Activated naive CD8-positive, alpha-beta T cell treated with anti-CD3 and anti-CD28 coated beads for 36 hours (primary cell): ENCODE measurements around the gene C9orf85. TPM values are rescaled to one million over a fixed set of nuclear protein-coding genes. Genes with fewer than 3 reads are reported as not detected.

ENCODE experiments used
- DNase-seq: peaks from one replicate; pipeline ENCODE4 v3.0.0; 2021
- H3K27ac Mint-ChIP-seq: one replicate; pipeline ENCODE4 v1.8.0; 2022; ENCODE audit warnings: mild to moderate bottlenecking, moderate library complexity, mixed read lengths
- H3K27me3 Mint-ChIP-seq: one replicate; pipeline ENCODE4 v1.8.0; 2022; ENCODE audit warnings: mild to moderate bottlenecking, mixed read lengths
- H3K36me3 Mint-ChIP-seq: one replicate; pipeline ENCODE4 v1.8.0; 2021; ENCODE audit warnings: mild to moderate bottlenecking, mixed read lengths
- H3K4me1 Mint-ChIP-seq: one replicate; pipeline ENCODE4 v1.8.0; 2021; ENCODE audit warnings: mixed read lengths
- H3K4me3 Mint-ChIP-seq: one replicate; pipeline ENCODE4 v1.8.0; 2022; ENCODE audit warnings: mild to moderate bottlenecking, moderate library complexity, mixed read lengths
- H3K9me3 Mint-ChIP-seq: one replicate; pipeline ENCODE4 v1.8.0; 2022; ENCODE audit warnings: mixed read lengths
- total RNA-seq, 2 experiments: library from RNA; stranded (reverse); gene quantifications; one replicate each; pipeline ENCODE4 v1.2.3, GENCODE V29; 2021

Gene C9orf85
- total RNA-seq, 2 experiments from 2014 or later, result 13.1 to 13.2 TPM

DNA sequence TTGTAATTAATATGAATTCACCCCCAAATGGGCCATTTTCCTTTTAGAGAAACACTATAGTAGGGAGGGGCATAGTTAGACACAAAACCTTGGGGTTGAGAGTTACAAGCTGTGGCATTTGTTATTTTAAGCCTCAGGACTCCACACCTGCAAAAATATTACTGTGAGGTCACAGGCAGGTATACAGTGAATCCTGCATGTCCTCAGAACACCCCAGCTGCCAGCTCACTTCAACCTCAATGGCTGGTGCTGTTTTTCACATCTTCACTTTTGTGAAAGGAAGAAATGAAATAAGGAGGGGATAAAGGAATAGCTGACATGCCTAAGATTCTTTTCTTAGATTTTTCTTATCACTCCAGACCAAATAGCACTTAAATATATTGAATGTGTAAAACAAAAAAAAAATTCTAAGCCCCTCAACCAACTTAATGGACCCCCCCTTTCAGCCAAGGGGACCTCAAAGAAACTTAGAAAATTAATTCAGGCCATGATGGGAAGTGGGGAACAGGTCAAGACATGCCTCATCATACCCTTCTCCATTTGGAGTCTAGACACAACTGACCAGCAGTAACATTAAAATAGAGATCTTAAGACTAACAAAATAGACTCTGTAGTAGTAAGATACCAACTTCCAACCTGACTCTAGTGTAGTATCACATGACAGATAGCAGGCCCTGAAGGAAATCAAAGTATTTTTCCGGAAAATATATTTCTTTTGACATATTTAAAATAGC is 9.2 kb downstream of the C9orf85 start:
- H3K9me3 Mint-ChIP-seq, result no peaks in the 10 kb centered on the region
- no peak overlapping the region for H3K4me3 Mint-ChIP-seq
- no peaks in the 10 kb centered on the region for H3K27me3 Mint-ChIP-seq
- H3K36me3 Mint-ChIP-seq, result peaks cover 20% of the 10 kb centered on the region
- no peak for DNase-seq
- no peak overlapping the region for H3K27ac Mint-ChIP-seq
- H3K4me1 Mint-ChIP-seq, result peaks cover 32% of the 10 kb centered on the region

DNA sequence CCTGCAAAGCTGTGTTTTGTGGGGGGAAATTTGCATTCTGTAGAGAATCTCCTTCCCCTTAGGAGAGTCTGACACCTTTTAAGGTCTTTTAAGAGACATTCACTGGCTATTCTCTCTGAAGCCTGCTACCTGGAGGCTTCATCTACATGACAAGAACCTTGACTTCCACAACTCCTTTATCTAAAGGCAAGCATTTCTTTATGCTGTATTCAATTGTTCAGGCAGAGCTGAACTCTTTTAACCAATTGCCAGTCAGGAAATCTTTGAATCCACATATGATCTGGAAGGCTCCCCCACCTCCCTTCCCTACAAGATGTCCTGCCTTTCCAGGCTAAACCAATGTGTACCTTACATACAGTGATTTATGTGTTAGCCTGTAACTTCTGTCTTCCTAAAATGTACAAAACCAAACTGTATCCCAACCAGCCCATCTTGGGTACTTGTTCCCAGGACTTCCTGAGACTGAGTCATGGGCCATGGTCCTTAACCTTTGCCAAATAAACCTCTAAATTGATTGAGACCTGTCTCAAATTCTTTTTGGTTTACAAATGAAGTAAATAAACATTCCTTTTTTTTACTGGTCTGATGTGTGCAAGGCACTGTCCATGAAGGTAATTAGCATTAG is 9.9 kb downstream of the C9orf85 start:
- no peaks in the 10 kb centered on the region for H3K27me3 Mint-ChIP-seq
- no peak overlapping the region for H3K4me3 Mint-ChIP-seq
- no peak overlapping the region for H3K27ac Mint-ChIP-seq
- no peak for DNase-seq
- peaks cover 20% of the 10 kb centered on the region for H3K36me3 Mint-ChIP-seq
- peaks cover 27% of the 10 kb centered on the region for H3K4me1 Mint-ChIP-seq
- H3K9me3 Mint-ChIP-seq, result no peaks in the 10 kb centered on the region

DNA sequence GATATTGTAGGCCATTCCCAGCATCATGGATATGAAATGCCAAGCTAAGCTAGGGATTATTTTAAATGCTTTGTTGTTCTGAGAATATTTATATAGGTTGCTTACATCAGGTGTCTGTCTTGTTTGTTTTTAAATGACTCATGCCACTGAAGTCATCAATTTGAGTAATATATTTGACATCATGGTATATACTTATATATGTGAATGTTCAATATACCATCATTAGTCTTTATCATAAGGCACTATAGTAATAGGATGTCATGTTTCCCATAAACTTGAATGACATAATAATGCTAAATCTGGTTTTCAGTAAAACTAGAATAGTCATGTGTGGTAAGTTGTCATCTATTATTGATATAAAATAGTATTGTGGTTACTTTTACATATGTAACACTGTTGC is 13.1 kb downstream of the C9orf85 start:
- DNase-seq, result no peak
- Mint-ChIP-seq H3K27ac (no peak overlapping the region), H3K27me3 (no peaks in the 10 kb centered on the region), H3K36me3 (peaks cover 12% of the 10 kb centered on the region), H3K9me3 (no peaks in the 10 kb centered on the region), H3K4me1 (peaks cover 13% of the 10 kb centered on the region), H3K4me3 (no peak overlapping the region)

DNA sequence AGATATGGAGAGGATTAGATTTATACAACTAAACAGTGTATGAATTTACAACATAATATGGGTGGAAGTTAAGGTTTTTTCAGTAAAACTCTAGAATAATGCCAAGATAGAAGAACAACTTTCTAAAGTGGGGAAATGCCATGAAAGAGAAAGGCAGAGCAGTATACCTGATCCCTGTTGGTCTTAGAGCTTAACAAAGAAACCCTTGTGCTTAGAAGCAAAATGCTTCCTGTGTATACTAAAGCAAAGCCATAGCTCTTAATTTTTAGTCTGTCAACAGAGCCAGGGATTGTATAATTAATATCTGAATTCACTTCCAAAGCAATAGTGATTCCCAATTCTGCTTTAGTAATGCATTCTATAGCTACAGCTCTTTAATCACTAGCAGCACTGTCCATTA is 14.4 kb downstream of the C9orf85 start:
- Mint-ChIP-seq H3K4me3 (no peak overlapping the region), H3K4me1 (peaks cover 9% of the 10 kb centered on the region), H3K9me3 (peaks cover 2% of the 10 kb centered on the region), H3K27me3 (no peaks in the 10 kb centered on the region), H3K36me3 (peaks cover 14% of the 10 kb centered on the region), H3K27ac (no peak overlapping the region)
- no peak for DNase-seq

DNA sequence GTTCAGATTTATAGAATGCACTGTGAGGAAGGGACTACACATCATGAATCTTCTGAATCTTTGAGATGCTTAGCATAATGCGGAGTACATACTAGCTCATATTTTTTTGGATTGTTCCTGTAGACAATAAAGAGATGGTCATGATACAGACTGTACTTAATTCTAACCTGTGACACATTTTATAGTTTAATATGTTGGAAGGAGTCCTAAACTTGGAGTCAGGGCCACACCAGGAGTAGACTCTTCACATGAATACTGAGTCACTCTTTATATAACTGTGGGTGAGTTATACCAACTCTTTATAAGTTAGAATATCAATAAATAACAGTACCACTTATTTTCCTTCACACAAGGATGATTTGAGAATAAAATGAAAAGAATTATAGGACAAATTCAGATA is 16.9 kb downstream of the C9orf85 start:
- peaks cover 19% of the 10 kb centered on the region for H3K36me3 Mint-ChIP-seq

DNA sequence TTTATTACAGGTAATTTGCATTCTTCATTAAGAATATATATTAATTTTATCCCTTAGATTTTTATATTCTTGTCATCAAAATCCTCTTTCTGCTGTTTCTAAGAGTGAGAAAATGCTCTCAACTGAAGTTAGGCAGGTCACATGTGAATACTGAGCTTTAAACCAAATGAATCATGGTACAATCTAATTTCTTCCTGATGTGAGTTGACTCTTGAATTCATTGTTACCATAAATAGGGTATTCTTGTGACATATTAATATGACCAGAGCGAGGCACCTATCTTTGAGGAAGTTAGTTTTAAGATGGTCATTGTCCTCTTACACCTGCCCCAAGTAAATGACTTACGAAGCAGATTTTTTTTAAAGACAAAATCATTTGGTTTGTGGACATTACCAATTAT is 17.4 kb downstream of the C9orf85 start:
- no peak for DNase-seq
- Mint-ChIP-seq H3K27me3 (no peaks in the 10 kb centered on the region), H3K4me1 (peaks cover 6% of the 10 kb centered on the region), H3K36me3 (peaks cover 19% of the 10 kb centered on the region), H3K27ac (no peak overlapping the region), H3K9me3 (peaks cover 4% of the 10 kb centered on the region), H3K4me3 (no peak overlapping the region)

More for the DNA sequence above, 16.9 kb downstream of the C9orf85 start:
- H3K4me3 Mint-ChIP-seq, result no peak overlapping the region
- H3K27me3 Mint-ChIP-seq, result no peaks in the 10 kb centered on the region
- no peak overlapping the region for H3K27ac Mint-ChIP-seq
- H3K4me1 Mint-ChIP-seq, result peaks cover 11% of the 10 kb centered on the region
- H3K9me3 Mint-ChIP-seq, result peaks cover 4% of the 10 kb centered on the region
- DNase-seq, result no peak

DNA sequence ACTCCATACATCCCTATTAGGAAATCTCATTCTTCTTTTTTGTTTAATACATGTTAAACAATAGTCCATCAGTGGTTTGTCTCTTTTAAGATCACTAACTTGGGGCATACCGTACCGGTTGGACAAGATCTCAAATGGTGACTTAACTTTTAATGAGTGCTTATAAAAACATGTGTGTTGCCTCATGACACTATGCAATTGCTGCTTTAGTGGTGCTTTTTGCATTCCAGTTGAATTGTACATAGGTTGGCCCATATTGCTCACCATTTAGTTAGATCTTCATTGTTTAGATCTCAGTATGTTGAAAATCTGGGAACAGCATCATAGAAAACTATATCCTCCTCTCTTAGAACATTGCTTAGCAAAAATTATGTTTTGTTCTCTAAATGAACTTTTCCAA is 17.8 kb downstream of the C9orf85 start:
- Mint-ChIP-seq H3K9me3 (peaks cover 4% of the 10 kb centered on the region), H3K36me3 (peaks cover 19% of the 10 kb centered on the region)

DNA sequence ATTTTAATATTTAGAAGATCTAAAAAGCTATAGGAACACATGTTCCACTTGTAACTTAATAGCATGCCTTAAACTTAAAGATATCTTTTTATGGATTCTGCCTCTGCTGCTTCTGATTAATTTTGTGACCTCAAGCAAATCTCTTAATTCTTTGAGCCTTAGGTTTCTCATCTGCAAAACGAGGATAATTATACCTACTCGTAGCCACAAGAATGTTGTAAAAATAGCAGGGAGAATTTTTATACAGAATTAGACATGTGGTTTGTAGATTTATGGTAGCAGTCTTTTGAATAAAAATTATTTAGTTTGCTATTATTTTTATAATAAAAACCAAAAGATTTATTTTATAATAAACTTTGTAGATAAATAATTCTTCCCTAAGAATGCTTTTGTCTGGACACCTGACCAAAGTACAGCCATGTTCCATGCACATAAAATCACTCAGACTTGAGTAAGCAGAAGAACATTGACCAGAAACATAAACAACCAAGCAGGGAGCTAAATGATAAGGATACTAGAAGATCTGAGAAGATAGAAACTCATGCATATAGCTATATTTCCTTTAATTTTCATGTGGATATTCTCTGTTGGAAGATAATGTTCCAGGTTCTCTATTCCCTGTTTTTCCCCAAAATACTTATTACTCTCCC is 18.5 kb downstream of the C9orf85 start:
- H3K4me3 Mint-ChIP-seq, result no peak overlapping the region
- peaks cover 4% of the 10 kb centered on the region for H3K9me3 Mint-ChIP-seq
- DNase-seq, result no peak
- no peaks in the 10 kb centered on the region for H3K27me3 Mint-ChIP-seq
- no peak overlapping the region for H3K27ac Mint-ChIP-seq
- H3K4me1 Mint-ChIP-seq, result peaks cover 6% of the 10 kb centered on the region
- H3K36me3 Mint-ChIP-seq, result peaks cover 19% of the 10 kb centered on the region

More for the DNA sequence above, 17.8 kb downstream of the C9orf85 start:
- no peak for DNase-seq
- Mint-ChIP-seq H3K4me1 (peaks cover 6% of the 10 kb centered on the region), H3K27me3 (no peaks in the 10 kb centered on the region), H3K27ac (no peak overlapping the region), H3K4me3 (no peak overlapping the region)

DNA sequence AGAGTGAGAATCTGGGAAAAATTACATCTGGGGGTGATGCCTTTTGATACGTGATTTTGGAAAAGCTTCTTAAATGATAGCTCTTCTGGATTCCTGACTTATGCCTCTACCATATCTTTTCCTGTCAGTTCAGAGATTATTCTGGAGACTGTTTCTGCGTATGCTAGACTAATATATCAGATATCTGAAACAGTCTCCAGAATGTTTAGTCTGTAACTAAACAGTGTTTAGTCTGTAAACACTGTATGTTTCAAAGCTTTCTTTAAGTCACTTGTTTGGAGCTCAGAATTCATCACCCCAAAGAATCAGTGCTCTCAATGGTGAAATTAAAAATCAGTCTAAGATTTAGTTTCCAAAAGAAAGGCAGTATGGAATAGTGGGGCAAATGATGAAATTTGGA is 19.7 kb downstream of the C9orf85 start:
- Mint-ChIP-seq H3K4me1 (peaks cover 8% of the 10 kb centered on the region), H3K4me3 (no peak overlapping the region), H3K36me3 (peaks cover 19% of the 10 kb centered on the region), H3K27me3 (no peaks in the 10 kb centered on the region), H3K27ac (no peak overlapping the region), H3K9me3 (peaks cover 4% of the 10 kb centered on the region)
- no peak for DNase-seq

DNA sequence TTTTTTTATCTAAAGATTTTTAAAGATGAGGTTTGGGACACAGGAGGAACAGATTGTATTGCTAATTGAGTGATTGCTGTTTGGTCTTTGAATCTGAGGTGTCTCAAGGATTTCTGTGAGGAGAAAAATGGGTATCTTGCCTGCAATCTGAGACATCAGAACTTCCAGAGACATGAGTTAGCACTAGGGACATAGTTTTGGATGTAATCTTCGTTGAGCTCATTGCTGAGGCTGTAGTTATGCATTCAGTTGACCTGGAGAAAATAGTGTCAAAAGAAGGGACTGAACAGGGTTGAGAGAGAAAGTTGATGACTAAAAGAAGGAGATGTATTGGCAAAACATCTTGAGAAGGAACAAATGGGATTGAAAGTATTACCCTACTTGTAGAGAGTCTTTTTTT is 24.6 kb downstream of the C9orf85 start:
- Mint-ChIP-seq H3K4me1 (peaks cover 12% of the 10 kb centered on the region), H3K9me3 (peaks cover 2% of the 10 kb centered on the region), H3K4me3 (no peak overlapping the region), H3K36me3 (peaks cover 13% of the 10 kb centered on the region), H3K27ac (no peak overlapping the region), H3K27me3 (no peaks in the 10 kb centered on the region)
- DNase-seq, result no peak

DNA sequence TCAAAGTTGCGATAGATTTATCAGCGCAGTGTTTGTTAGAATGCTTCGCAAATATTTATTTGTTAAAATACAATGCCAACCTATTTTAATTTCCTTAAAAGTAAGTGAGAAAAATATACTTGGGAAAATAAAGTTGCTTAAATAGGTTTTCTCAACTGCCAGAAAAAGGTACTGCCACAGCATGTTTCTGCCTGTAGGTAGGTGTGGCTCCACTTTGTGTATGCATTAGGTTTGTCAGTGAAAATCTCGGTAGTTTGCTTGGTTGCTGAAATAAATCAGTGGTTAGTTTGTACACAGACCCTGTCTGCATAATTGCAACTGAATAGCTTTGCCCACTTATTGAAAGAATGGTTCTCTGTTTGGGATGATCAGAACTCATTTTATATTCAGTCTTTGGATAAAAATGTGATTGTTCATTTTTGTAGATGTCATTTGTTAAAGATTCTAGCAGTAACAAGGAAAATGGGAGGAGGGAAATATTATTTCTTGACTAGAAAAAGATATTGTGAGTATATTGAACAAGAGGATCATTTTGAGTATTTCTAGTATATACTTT is 25.7 kb downstream of the C9orf85 start:
- DNase-seq, result no peak
- H3K4me3 Mint-ChIP-seq, result no peak overlapping the region
- H3K27ac Mint-ChIP-seq, result no peak overlapping the region
- peaks cover 9% of the 10 kb centered on the region for H3K36me3 Mint-ChIP-seq
- no peaks in the 10 kb centered on the region for H3K27me3 Mint-ChIP-seq
- peaks cover 19% of the 10 kb centered on the region for H3K4me1 Mint-ChIP-seq
- peaks cover 2% of the 10 kb centered on the region for H3K9me3 Mint-ChIP-seq

DNA sequence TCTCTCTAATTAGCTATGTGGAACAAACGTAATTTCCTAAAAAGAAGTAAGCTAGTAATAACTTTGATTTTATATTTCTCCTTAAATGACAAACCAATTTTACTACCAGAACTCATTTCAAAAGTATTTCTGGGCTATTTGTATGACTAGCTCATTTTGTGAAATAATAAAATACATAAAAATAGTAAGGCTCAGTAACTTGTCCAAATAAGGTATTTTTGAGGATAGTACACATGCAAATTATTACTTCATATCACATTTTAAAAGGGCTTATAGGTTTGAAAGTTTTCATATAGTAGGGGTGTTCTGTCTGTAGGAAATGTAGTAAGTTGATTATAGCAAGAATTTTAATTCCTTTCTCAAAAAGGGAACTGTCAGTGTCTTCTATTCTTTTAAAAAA is 26.5 kb downstream of the C9orf85 start:
- Mint-ChIP-seq H3K4me1 (peaks cover 18% of the 10 kb centered on the region), H3K36me3 (peaks cover 4% of the 10 kb centered on the region), H3K27ac (no peak overlapping the region), H3K4me3 (no peak overlapping the region), H3K9me3 (no peaks in the 10 kb centered on the region), H3K27me3 (no peaks in the 10 kb centered on the region)
- DNase-seq, result no peak

DNA sequence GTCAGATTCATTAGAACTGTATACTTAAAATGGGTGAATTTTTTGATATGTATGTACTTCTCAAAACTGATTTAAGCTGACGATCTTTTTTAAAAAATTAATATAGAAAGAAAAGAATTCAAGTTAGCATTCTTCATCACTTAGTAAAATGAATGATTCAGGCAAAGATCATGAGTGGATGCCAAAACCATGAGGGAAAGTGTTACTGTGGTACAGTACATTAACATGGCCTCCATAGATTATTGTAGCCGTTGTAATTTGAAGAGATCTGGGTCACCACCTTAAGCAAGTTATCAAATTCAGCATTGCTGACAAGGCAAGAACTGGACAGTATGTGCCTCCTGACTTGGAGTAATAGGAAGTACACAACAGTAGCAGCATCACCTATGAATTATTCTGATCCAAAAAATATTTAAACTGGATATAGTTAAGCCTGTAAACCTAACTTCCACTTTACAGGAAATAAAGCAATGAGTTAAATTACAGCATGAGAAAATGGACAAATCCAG is 29.7 kb downstream of the C9orf85 start:
- Mint-ChIP-seq H3K4me1 (peaks cover 18% of the 10 kb centered on the region), H3K9me3 (no peaks in the 10 kb centered on the region), H3K36me3 (no peaks in the 10 kb centered on the region), H3K27ac (no peak overlapping the region), H3K27me3 (no peaks in the 10 kb centered on the region), H3K4me3 (no peak overlapping the region)
- DNase-seq, result no peak

DNA sequence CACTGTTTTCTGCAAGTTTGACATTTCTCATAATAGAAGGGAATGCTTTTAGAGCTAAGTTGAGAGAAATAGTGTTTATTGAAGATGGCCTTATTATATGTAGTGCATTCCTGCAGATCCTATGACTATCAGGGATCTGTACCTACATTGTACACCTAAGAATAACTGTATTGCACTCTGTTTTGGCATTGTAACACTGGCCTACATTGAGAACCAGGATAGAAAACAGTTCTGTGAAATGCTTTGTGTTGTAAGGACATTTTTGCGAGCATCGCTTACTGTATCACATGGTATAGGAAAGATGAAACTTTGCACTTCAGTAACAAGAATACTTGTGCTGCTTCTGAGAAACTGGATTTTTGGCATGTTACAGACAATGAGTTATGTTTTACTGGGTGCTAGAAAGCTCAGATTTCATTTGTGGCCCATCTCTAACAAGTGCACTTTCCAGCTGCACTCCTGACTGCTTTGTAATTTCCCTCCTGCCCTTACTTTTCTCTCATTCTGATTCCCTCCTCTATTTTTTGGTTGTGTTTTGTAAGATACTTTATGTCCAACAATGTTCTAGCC is 30.6 kb downstream of the C9orf85 start:
- Mint-ChIP-seq H3K4me3 (no peak overlapping the region), H3K27me3 (no peaks in the 10 kb centered on the region), H3K36me3 (peaks cover 1% of the 10 kb centered on the region), H3K4me1 (peaks cover 16% of the 10 kb centered on the region), H3K27ac (no peak overlapping the region), H3K9me3 (no peaks in the 10 kb centered on the region)
- no peak for DNase-seq
